A375 (cell line): ENCODE data around the gene PVALEF. TPM values are rescaled to one million over a fixed set of nuclear protein-coding genes. Genes with fewer than 3 reads are reported as not detected.

ENCODE experiments used
- small RNA-seq: library from RNA; depleted of rRNA; stranded (forward); fragments of <200 nt; gene quantifications from one replicate; pipeline ENCODE3, GENCODE V24; 2014
- total RNA-seq: library from RNA; depleted of rRNA; stranded (reverse); fragments of >200 nt; shearing (Covaris generic); gene quantifications from 2 replicates; pipeline ENCODE4 v1.2.3, GENCODE V29; 2014; rRNA removed

PVALEF gene
- total RNA-seq, result not detected in 2 replicates

DNA sequence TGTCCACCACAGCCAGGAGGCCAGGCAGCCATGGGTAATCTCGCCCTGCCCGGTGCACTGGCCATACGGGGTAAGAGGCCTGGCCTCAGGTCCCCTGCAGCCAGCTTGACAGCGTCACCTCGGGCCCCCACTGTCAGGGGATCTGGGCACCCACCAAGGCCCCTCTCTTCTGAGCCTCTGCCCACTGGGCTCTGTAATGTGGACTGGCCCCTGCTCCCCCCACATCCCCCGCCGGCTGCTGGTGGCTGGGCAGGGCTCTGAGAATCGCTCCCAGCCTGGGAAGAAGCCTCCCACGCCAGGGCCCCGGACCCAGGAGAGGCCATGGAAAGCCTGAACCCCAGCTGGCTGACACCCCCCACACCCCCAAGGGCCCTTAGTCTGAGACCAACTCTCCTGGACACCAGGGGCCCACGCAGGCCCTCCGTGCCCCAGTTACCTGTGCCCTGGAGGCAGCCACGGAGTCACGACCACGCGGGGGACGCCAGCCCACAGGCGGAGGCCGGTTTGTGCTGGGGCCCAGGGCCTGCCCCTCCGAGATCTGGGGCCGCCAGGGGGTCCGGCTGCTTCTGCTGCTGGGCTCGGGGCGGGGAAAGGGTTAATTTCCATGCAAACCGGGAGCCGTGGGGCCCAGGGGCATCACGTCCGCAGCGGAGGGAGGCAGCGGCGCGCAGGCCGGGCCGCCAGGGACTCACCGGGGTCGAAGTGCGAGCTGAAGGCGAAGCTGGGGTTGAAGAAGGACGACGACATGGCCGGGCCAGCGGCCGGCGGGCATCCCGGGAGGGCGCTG, at the start of gene PVALEF:
PVALEF (plus strand) TSS at position 262 of the 787 bp plus-strand sequence. CDS start 15,720 bp downstream, outside the sequence.

DNA sequence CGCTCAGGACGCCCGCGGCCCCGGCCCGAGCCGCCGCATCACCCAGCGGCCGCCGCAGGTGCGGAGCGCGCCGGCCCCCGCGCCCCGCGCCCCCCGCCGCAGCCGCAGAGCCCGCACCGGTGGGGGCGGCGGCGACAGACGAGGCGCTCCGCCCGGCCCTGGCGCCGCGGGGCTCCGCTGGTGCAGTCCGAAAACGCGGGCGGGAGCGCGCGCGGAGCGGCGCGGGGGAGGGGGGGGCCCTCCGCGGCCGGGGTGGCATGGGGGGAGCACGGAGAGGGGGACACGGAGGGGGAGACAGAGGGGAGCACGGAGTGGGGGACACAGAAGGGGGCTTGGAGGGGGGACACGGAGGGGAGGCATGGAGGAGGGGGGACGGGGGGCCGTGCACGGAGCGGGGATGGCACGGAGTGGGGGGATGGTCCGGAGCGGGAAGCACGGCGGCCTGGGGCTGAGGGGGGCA, 756 bp downstream of the PVALEF start, which contains the start of gene AATK:
AATK (minus strand) TSS at position 189 of the 460 bp plus-strand sequence. CDS start 229 bp downstream, outside the sequence.

GRCh38 chr17:81222906-81223761, 57.8 kb downstream of the PVALEF start, which contains the start of gene CEP131:
Gene CEP131, minus strand, starts transcription at chr17:81222965. Its CDS starts 2,909 bp downstream, at chr17:81220056.

Small RNA genes within 50 kb of the gene (small RNA-seq; reads per million reads assigned to genes)
- not detected for gene MIR1250
- 0.25 reads per million for gene MIR3065
- not detected for gene MIR657

Other genes with a start within 250 kb of the PVALEF start
- 17.2 and 18.8 TPM in 2 replicates for gene CHMP6, start 173.7 kb upstream of the PVALEF start, total RNA-seq
- 23.7 and 30.4 TPM in 2 replicates for gene BAIAP2, start 130.4 kb upstream of the PVALEF start, total RNA-seq
- 2.7 and 3.4 TPM in 2 replicates for gene AATK, start 714 bp downstream of the PVALEF start, total RNA-seq
- gene CEP131, start 57.5 kb downstream of the PVALEF start, total RNA-seq, result 28.3 and 31.3 TPM in 2 replicates
- 19.3 and 21.2 TPM in 2 replicates for gene TEPSIN, start 73.5 kb downstream of the PVALEF start, total RNA-seq
- 147 and 153 TPM in 2 replicates for gene NDUFAF8, start 73.8 kb downstream of the PVALEF start, total RNA-seq
- gene SLC38A10, start 129.8 kb downstream of the PVALEF start, total RNA-seq, result 52.0 and 55.3 TPM in 2 replicates
- 8.6 and 10.4 TPM in 2 replicates for gene BAHCC1, start 229.9 kb downstream of the PVALEF start, total RNA-seq